Stimulated activated CD4-positive, alpha-beta T cell treated with anti-CD3 and anti-CD28 coated beads, Interleukin-4, amount 100 ng/mL, for 24 hours (primary cell): ENCODE measurements around the gene RHD.
"Not testable (repeated sequence)": the region's sequence is repeated elsewhere in the genome, so short reads cannot be mapped to it uniquely, and the experiment has no call there.

ENCODE experiments used
- DNase-seq: peaks from one replicate; pipeline ENCODE4 v3.0.0-alpha.2; 2020

The RHD gene

GRCh38 chr1:25259813-25260212, 12.5 kb upstream of the RHD start:
- not testable (repeated sequence) for DNase-seq

GRCh38 chr1:25260336-25260735, 12.0 kb upstream of the RHD start:
- not testable (repeated sequence) for DNase-seq

DNA sequence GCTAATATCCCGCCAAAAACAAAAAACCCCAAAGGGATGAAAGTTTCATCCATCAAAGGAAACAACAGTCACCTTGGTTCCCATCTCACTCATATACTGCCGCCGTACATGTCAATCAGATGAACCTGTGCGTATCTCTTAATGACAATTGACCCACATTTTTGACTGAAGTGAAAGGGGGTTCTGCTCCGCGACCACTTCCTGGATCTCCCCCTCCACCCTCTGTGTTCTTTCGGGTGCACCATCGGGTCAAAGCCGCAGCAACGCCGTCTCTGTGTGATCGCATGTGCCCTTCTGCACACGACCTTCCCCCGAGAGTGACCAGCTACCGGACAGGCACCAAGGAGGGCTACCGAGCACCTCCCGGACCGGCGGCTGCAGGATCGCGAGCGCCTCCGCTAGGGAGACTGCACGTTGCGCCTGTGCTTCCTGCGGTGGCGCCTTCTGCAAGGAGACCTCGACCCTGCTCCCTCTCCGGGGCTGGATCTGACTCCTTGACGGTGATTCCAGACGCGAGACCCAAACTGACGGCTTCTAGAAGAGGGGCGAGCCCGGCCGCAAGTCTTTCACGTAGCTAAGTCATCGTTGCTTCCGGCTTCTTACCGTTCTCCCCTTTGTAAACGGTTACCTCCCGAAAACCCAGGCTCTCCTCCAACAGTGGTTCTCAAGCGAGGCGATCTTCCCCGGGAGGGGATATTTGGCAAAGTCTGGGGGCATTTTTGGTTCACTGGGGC, 5.6 kb upstream of the RHD start:
- not testable (repeated sequence) for DNase-seq

GRCh38 chr1:25267288-25268142, 4.8 kb upstream of the RHD start:
- DNase-seq, result peak; percentile 85

- not testable (repeated sequence) for DNase-seq
Observed at GRCh38 chr1:25268143-25268760, 4.1 kb upstream of the RHD start.

DNA sequence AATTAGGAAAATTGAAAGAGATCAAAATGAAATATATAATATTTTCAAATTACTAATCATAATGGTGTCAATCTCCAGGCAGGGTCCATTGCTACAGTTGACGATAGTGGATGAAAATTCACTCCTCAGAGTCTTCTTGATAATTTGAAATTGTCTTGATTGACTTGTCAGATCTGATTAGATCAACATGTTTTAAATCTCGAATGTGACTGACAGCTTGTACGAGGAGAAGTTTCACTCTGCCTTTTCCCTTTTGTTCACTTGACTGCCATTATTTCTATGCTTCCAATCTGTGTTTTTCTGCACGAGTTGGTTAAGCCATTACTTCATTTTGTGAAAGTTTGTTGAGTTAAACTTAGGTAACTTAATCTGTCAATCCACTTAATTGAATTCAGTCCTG, 3.3 kb downstream of the RHD start:
- DNase-seq, result not testable (repeated sequence)

- DNase-seq, result not testable (repeated sequence)
Observed at GRCh38 chr1:25277295-25277694, 5.0 kb downstream of the RHD start.

GRCh38 chr1:25278358-25278757, 6.0 kb downstream of the RHD start:
- DNase-seq, result not testable (repeated sequence)

- not testable (repeated sequence) for DNase-seq
Observed at GRCh38 chr1:25278790-25279189, 6.5 kb downstream of the RHD start.

DNA sequence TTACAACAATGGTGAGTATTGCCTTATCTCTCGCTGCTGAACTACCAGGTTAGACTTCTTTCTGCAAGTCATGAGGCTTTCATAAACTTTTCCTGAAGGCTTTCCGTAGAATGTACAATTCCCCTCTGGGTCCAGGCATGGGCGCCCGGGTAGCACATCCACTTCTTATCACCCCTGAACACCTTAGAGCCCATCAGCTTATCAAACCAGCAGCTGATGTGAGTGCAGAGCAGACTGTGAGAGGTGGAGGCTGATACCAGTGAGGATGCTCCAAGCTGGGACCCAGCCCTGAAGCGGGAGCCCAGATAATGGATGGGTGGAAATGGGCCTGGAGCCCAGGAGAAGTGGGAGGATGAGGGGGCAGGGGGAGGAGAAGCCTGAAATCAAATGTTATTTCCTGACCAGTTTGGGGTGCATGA, 7.4 kb downstream of the RHD start:
- not testable (repeated sequence) for DNase-seq

DNA sequence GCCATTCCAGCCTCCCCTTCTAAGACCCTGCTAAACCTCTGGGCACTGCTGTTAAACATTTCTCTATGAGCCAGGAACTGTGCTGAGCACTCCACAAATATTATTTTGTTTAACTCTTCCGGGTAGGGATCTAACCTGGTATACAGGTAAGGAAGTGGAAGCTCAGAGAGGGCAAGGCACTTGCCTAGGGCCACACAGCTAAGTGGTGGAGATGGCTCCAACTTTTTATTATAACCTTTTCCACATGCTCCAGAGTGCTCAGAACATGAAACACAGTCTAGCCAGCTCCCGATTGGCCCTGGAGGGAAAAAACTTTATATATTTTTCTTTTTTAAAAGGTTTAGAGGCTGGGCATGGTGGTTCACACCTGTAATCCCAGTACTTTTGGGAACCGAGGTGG, 13.6 kb downstream of the RHD start:
- not testable (repeated sequence) for DNase-seq

- not testable (repeated sequence) for DNase-seq
Observed at GRCh38 chr1:25287164-25287563, 14.9 kb downstream of the RHD start.

GRCh38 chr1:25288573-25289101, 16.3 kb downstream of the RHD start:
- not testable (repeated sequence) for DNase-seq

- DNase-seq, result not testable (repeated sequence)
Observed at GRCh38 chr1:25290043-25290442, 17.7 kb downstream of the RHD start.

GRCh38 chr1:25293426-25293825, 21.1 kb downstream of the RHD start:
- DNase-seq, result not testable (repeated sequence)

GRCh38 chr1:25294889-25295826, 22.8 kb downstream of the RHD start:
- not testable (repeated sequence) for DNase-seq

- not testable (repeated sequence) for DNase-seq
Observed at GRCh38 chr1:25296501-25296900, 24.2 kb downstream of the RHD start.

GRCh38 chr1:25300729-25301128, 28.4 kb downstream of the RHD start:
- not testable (repeated sequence) for DNase-seq

DNA sequence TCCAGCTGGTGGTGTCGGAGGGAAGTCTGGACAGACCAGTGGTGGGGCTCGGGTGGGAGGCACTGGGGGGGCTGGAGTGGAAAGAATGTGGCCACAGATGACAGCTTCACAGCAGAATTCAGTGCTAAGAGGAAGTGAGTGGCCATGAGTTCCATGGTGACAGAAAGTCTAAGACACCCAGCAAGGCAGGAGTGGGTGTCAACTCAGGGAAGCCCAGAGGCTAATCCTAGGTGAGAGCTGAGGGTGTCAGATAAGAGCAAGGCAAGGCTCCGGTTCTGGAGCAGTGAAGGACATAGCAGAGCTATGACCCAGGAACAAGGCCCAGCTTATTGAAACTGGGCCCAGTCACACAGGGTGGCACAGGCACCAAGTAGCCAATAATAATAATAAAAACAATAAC, 30.0 kb downstream of the RHD start:
- not testable (repeated sequence) for DNase-seq

- not testable (repeated sequence) for DNase-seq
Observed at GRCh38 chr1:25304936-25305335, 32.6 kb downstream of the RHD start.

- not testable (repeated sequence) for DNase-seq
Observed at GRCh38 chr1:25308168-25308567, 35.9 kb downstream of the RHD start.

DNA sequence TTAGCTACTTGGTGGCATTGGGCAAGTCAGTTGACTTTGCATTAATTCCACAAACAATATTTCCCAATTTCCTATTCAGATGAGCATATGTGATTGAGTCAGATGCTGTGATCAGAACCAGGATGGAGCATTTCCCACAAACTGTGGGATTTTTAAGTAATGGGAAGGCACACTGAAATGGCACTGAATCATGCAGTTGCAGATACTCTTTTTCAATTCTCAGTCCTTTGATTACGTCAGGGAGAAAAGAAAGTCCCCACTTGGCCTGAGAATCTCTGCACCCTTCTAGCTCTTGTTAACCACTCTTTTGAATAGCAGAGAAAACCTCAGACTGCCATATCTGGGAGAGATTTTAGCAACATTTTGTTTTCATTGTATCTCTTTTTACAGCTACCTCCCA, 36.8 kb downstream of the RHD start:
- DNase-seq, result not testable (repeated sequence)
